GM18907 (cell line): ENCODE measurements around the gene IFI44.

Experiments used
- ATAC-seq: cut with Tn5 transposase; IDR thresholded peaks from one replicate; pipeline ENCODE4 v1.9.1; 2021; ENCODE audit warnings: mild to moderate bottlenecking, moderate library complexity; ENCODE audit not compliant: unreplicated experiment

The IFI44 gene

GRCh38 chr1:78699813-78700212 is 50.2 kb downstream of the IFI44 start:
- ATAC-seq, result no peak

- ATAC-seq, result no peak
Measured at GRCh38 chr1:78702426-78702825, 52.8 kb downstream of the IFI44 start.

DNA sequence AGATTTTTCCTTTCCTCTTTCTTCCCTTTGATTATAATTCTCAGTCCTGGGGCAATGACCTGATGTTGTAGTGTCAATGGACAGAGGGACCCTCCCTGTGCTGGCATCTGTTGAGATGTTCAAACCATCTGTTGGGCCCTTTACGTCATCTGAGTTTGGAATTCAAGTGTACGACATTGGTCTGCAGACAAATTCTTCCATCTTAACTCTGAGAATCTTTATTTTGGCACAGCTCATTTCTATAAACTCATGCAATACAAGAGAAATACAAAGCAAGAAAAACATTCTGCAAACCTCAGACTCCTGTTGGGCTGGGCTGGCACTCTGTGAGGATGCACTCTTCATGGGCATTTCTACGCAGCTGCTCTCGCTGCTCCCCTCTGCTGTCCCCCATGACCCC is 54.2 kb downstream of the IFI44 start:
- no peak for ATAC-seq

DNA sequence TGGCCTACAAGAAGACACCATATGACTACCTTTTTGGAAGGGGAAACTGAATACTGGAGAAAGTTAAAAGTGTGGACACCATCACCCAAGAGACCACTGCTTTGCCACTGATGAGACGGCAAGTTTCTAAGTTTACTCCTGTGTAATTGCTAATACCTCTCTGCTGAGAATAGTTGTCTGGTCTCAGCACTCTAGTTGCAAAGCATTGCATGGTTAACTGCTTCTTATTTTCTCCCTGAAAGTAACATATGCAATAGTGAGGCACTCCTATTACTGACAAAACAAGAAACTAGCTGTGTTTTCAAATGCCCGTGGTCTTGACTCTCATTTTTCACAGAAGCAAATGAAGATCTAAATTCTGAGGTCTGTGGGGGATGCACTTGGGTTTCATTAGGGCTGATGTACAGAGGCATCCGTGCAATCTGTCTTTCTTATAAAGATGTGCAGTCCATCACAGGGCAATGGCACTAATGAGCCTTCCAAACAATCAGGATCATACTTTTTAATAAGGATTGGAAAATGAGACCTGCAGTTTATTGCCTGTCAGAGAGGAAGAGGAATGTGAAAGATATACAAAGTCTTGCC is 62.9 kb downstream of the IFI44 start:
- ATAC-seq, result no peak

GRCh38 chr1:78713297-78713696 is 63.7 kb downstream of the IFI44 start:
- ATAC-seq, result no peak
